ENCODE results near the gene TAF6. TPM values are rescaled to one million over a fixed set of nuclear protein-coding genes. Genes with fewer than 3 reads are reported as not detected.

The TAF6 gene
- total RNA-seq, 2 experiments from 2014 or later = 48.6 to 55.3 TPM

DNA sequence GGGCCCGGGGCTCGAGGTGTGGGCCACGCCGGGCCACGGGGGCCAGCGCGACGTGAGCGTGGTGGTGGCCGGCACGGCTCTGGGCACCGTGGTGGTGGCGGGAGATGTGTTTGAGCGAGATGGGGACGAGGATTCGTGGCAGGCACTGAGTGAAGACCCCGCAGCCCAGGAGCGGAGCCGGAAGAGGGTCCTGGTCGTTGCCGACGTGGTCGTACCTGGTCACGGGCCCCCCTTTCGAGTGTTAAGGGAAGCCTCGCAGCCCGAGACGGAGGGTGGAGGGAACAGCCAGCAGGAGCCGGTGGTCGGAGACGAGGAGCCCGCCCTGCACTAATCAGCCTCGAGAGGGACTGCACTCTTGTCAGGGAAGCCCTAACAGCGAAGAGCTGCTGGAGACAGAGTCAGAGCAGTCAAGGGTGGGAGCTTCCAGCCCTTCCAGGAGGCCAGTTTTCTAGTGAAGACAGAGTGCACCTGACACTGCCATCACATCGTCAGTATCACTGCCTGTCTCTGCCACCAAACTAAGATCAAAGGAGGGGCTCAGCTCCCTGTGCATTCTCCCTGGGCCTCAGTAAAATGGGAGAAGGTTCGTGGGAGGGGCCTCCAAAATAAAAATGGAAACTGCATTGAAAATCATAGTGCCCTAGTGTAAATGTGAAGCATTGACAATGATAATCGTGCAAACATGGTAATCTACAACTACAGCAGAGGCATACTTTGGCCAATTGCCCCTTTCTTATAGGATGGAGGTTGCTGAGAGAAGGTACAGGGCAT, 8.9 kb upstream of the TAF6 start:
- DNase-seq (peak; percentile 56), ATAC-seq (peak; percentile 14)
- ChIA-PET POLR2A (interaction anchor here (0.5 to 4.9 kb wide), 7 partner anchors 14 to 202 kb away, joined by 3 to 43 read pairs (median 3); partner anchors contain the start of genes AP4M1 and MCM7), CTCF (interaction anchor here (0.6 to 2.8 kb wide), 10 partner anchors 12 to 461 kb away, joined by 3 to 14 read pairs (median 3); partner anchors contain the start of genes AP4M1, LAMTOR4 and MCM7)
- peak overlapping the region; percentile 99 for H3K4me3 Mint-ChIP-seq
- H3K36me3 Mint-ChIP-seq (ENCODE audit: low read depth) = peaks cover 3% of the 10 kb centered on the region
- H3K9me3 Mint-ChIP-seq = no peaks in the 10 kb centered on the region
- intact Hi-C loops (cut with micrococcal nuclease) = loop anchor here (10.0 kb wide), 1 partner anchor 213 kb away; the partner anchor contains the start of gene TRIM4
- TF ChIP-seq, protein P1, sequence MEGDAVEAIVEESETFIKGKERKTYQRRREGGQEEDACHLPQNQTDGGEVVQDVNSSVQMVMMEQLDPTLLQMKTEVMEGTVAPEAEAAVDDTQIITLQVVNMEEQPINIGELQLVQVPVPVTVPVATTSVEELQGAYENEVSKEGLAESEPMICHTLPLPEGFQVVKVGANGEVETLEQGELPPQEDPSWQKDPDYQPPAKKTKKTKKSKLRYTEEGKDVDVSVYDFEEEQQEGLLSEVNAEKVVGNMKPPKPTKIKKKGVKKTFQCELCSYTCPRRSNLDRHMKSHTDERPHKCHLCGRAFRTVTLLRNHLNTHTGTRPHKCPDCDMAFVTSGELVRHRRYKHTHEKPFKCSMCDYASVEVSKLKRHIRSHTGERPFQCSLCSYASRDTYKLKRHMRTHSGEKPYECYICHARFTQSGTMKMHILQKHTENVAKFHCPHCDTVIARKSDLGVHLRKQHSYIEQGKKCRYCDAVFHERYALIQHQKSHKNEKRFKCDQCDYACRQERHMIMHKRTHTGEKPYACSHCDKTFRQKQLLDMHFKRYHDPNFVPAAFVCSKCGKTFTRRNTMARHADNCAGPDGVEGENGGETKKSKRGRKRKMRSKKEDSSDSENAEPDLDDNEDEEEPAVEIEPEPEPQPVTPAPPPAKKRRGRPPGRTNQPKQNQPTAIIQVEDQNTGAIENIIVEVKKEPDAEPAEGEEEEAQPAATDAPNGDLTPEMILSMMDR (IDR thresholded peaks at IDR 0.05) = no peak
- peaks cover 22% of the 10 kb centered on the region for H3K4me1 Mint-ChIP-seq (ENCODE audit: low read depth)
- no peaks in the 10 kb centered on the region for H3K27me3 Mint-ChIP-seq
- H3K27ac Mint-ChIP-seq = peak overlapping the region; percentile 72

GRCh38 chr7:100126931-100127865, 8.0 kb upstream of the TAF6 start, which contains the start of gene MBLAC1:
Gene MBLAC1, plus strand, starts transcription at chr7:100126967. Its CDS starts 429 bp downstream, at chr7:100127396.
- TF ChIP-seq, protein P1 (IDR thresholded peaks at IDR 0.05) = no peak
- Mint-ChIP-seq H3K4me1 (ENCODE audit: low read depth) (peaks cover 24% of the 10 kb centered on the region), H3K27me3 (no peaks in the 10 kb centered on the region), H3K9me3 (no peaks in the 10 kb centered on the region), H3K36me3 (ENCODE audit: low read depth) (peaks cover 8% of the 10 kb centered on the region), H3K4me3 (peak within 1 kb of the TSS; percentile 99), H3K27ac (peak within 1 kb of the TSS; percentile 100)
- ChIA-PET CTCF (interaction anchor here (1.0 to 1.1 kb wide), 2 partner anchors 26 to 55 kb away, joined by 3 to 7 read pairs; partner anchors contain the start of genes AP4M1 and MCM7), POLR2A (interaction anchor here (0.6 to 4.9 kb wide), 11 partner anchors 12 to 301 kb away, joined by 3 to 43 read pairs (median 4); partner anchors contain the start of genes AP4M1, COPS6, MCM7 and ZCWPW1)
- DNase-seq (peak; percentile 95), ATAC-seq (peak; percentile 84)
- intact Hi-C loops (cut with micrococcal nuclease) = loop anchor here (10.0 kb wide), 1 partner anchor 212 kb away; the partner anchor contains the start of gene TRIM4

- Mint-ChIP-seq H3K9me3 (no peaks in the 10 kb centered on the region), H3K27ac (peak overlapping the region; percentile 100), H3K4me1 (ENCODE audit: low read depth) (peaks cover 24% of the 10 kb centered on the region), H3K4me3 (peak overlapping the region; percentile 99), H3K27me3 (no peaks in the 10 kb centered on the region), H3K36me3 (ENCODE audit: low read depth) (peaks cover 8% of the 10 kb centered on the region)
- TF ChIP-seq, protein P1 (IDR thresholded peaks at IDR 0.05) = no peak
- DNase-seq (no peak), ATAC-seq (no peak)
- CTCF ChIA-PET = interaction anchor here (0.9 to 1.1 kb wide), 2 partner anchors 25 to 147 kb away, joined by 3 to 7 read pairs; partner anchors contain the start of genes AP4M1 and MCM7
- POLR2A ChIA-PET = interaction anchor here (0.6 to 4.9 kb wide), 11 partner anchors 12 to 302 kb away, joined by 3 to 43 read pairs (median 4); partner anchors contain the start of genes AP4M1, COPS6, MCM7 and ZCWPW1
- intact Hi-C loops (cut with micrococcal nuclease) = loop anchor here (10.0 kb wide), 1 partner anchor 212 kb away; the partner anchor contains the start of gene TRIM4
These were observed 7.2 kb upstream of the TAF6 start for GRCh38 chr7:100126239-100126930.
